HL-60 (cell line): Measurements from ENCODE around the gene SMU1.
A peak's percentile ranks its signal among the peaks of the same experiment; 100 is the strongest.
"Not testable (repeated sequence)": the region's sequence is repeated elsewhere in the genome, so short reads cannot be mapped to it uniquely, and the experiment has no call there.

Experiments
- DNase-seq, 2 experiments: peaks; one replicate each; pipeline ENCODE4 v3.0.0-alpha.2; 2010 to 2020; ENCODE audit warnings: low read depth in 1 of 2, low spot score in 1 of 2
- H3K27ac ChIP-seq: fragments of 250-450 bp; sonication (Bioruptor Pico); replicated peaks from 2 replicates; pipeline ENCODE4 v1.5.1; 2020; ENCODE audit warnings: mild to moderate bottlenecking, moderate library complexity
- H3K27me3 ChIP-seq: fragments of 250-450 bp; sonication (Bioruptor Pico); 2 replicates; pipeline ENCODE4 v1.5.1; 2021; ENCODE audit warnings: mild to moderate bottlenecking, moderate library complexity; ENCODE audit not compliant: insufficient read depth, poor library complexity, severe bottlenecking
- H3K4me3 ChIP-seq: replicated peaks from 2 replicates; pipeline ENCODE4 v1.5.1; 2011; ENCODE audit warnings: mild to moderate bottlenecking, control low read depth, low read length; ENCODE audit not compliant: insufficient read depth
- GABPA ChIP-seq: IDR thresholded peaks from 2 replicates; pipeline ENCODE4 v1.6.1; 2012; ENCODE audit warnings: low read depth
- POLR2AphosphoS5 ChIP-seq: IDR thresholded peaks from 2 replicates; pipeline ENCODE4 v1.6.1; 2012; ENCODE audit warnings: low read depth
- SPI1 ChIP-seq: IDR thresholded peaks from 2 replicates; pipeline ENCODE4 v1.6.1; 2012; ENCODE audit warnings: low read depth, mild to moderate bottlenecking, borderline replicate concordance
- TF ChIP-seq, protein P1 (sequence below): IDR thresholded peaks from one replicate; pipeline ENCODE4 v1.5.1; 2011; ENCODE audit warnings: low read length, control low read depth, inconsistent platforms; ENCODE audit not compliant: insufficient read depth
- TF ChIP-seq, protein P2 (sequence below): IDR thresholded peaks from 2 replicates; pipeline ENCODE4 v1.6.1; 2012; ENCODE audit warnings: low read depth; ENCODE audit not compliant: insufficient replicate concordance

SMU1 gene

DNA sequence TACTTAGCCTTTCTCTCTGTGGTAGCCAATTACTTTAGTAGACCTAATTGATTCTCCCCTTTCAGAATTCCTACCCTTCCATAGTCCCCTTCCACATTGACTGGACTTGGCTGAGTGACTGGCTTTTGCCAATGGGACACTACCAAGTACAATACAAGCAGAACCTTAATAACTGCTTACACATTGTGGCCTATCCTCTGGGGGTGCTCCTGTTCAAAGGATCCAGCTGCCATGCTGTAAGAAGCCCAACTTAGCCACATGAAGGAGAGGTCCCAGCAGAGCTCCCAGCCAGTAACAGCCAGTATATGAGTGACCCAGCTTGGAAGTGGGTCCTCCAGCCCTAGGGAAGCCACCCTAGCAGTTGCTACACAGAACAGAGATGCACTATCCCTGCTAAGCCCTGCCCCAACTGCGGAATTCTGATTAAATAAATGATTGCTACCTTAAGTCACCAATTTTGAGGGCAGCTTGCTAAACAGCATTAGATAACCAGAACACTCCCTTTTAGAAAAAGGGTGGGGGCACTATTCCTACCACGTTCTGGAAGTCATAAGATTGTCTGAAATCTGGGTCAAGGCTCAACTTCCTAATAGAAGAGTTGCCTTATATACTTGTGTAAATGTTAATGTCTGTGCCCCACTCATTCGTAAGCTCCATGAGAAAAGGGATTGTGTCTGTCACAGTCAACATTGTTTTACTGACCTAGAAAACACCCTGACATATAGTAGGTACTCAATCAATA lies 64.0 kb downstream of the SMU1 start:
- DNase-seq: peak in 1 of 2 experiments; percentile 41
- Histone ChIP-seq H3K4me3 (no peak overlapping the region), H3K27ac (peak overlapping the region; percentile 72), H3K27me3 (no peaks in the 10 kb centered on the region)
- TF ChIP-seq GABPA (no peak), SPI1 (no peak), POLR2AphosphoS5 (no peak)
- TF ChIP-seq, protein P1, sequence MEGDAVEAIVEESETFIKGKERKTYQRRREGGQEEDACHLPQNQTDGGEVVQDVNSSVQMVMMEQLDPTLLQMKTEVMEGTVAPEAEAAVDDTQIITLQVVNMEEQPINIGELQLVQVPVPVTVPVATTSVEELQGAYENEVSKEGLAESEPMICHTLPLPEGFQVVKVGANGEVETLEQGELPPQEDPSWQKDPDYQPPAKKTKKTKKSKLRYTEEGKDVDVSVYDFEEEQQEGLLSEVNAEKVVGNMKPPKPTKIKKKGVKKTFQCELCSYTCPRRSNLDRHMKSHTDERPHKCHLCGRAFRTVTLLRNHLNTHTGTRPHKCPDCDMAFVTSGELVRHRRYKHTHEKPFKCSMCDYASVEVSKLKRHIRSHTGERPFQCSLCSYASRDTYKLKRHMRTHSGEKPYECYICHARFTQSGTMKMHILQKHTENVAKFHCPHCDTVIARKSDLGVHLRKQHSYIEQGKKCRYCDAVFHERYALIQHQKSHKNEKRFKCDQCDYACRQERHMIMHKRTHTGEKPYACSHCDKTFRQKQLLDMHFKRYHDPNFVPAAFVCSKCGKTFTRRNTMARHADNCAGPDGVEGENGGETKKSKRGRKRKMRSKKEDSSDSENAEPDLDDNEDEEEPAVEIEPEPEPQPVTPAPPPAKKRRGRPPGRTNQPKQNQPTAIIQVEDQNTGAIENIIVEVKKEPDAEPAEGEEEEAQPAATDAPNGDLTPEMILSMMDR: no peak
- TF ChIP-seq, protein P2, sequence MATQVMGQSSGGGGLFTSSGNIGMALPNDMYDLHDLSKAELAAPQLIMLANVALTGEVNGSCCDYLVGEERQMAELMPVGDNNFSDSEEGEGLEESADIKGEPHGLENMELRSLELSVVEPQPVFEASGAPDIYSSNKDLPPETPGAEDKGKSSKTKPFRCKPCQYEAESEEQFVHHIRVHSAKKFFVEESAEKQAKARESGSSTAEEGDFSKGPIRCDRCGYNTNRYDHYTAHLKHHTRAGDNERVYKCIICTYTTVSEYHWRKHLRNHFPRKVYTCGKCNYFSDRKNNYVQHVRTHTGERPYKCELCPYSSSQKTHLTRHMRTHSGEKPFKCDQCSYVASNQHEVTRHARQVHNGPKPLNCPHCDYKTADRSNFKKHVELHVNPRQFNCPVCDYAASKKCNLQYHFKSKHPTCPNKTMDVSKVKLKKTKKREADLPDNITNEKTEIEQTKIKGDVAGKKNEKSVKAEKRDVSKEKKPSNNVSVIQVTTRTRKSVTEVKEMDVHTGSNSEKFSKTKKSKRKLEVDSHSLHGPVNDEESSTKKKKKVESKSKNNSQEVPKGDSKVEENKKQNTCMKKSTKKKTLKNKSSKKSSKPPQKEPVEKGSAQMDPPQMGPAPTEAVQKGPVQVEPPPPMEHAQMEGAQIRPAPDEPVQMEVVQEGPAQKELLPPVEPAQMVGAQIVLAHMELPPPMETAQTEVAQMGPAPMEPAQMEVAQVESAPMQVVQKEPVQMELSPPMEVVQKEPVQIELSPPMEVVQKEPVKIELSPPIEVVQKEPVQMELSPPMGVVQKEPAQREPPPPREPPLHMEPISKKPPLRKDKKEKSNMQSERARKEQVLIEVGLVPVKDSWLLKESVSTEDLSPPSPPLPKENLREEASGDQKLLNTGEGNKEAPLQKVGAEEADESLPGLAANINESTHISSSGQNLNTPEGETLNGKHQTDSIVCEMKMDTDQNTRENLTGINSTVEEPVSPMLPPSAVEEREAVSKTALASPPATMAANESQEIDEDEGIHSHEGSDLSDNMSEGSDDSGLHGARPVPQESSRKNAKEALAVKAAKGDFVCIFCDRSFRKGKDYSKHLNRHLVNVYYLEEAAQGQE: no peak

DNA sequence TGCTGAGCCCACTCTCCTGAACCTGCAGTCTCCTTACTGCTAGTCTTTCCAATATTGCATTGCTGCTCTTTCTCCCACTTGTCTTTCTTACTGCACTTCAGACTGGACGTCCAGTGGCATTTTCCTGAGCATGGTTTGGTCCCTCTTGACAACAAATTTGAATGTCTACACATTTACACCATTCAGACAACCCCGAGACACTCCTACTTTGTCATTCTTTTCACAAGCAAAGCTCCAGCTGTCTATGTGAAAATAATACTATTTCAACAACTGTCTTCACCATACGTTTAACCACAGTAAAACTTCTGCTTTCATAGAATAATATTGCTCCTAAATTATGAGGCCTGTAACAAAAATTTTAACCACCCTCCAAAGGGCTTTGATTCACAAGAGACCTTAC lies 64.6 kb downstream of the SMU1 start:
- TF ChIP-seq, protein P1: no peak
- TF ChIP-seq POLR2AphosphoS5 (no peak), SPI1 (no peak), GABPA (no peak)
- TF ChIP-seq, protein P2: no peak
- Histone ChIP-seq H3K4me3 (no peak overlapping the region), H3K27me3 (no peaks in the 10 kb centered on the region), H3K27ac (peak overlapping the region; percentile 72)
- DNase-seq: peak in 1 of 2 experiments; percentile 42

DNA sequence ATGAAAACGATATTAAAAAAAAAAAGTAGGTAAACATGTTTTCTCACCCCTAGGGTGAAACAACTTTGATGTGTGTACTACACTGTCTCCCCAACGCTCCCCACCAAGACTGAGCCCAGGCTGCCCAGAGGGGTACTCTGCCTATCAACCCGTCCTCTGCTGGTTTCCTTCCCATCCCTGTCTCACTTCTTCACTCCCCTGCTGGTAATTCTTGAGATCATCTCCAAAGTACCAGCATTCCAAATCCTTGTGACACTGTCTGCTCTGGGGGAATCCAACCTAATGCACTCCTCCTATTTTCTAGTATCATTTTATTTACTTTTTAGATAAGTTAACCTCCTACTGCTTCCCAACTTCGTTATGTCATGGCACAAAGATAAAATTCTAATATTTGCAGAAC lies 68.7 kb downstream of the SMU1 start:
- H3K4me3 ChIP-seq: no peak overlapping the region
- TF ChIP-seq POLR2AphosphoS5: no peak
- no peak for TF ChIP-seq SPI1
- TF ChIP-seq, protein P1: no peak
- TF ChIP-seq, protein P2: no peak
- TF ChIP-seq GABPA: no peak
- no peak overlapping the region for H3K27ac ChIP-seq
- no peak for DNase-seq
- no peaks in the 10 kb centered on the region for H3K27me3 ChIP-seq

DNA sequence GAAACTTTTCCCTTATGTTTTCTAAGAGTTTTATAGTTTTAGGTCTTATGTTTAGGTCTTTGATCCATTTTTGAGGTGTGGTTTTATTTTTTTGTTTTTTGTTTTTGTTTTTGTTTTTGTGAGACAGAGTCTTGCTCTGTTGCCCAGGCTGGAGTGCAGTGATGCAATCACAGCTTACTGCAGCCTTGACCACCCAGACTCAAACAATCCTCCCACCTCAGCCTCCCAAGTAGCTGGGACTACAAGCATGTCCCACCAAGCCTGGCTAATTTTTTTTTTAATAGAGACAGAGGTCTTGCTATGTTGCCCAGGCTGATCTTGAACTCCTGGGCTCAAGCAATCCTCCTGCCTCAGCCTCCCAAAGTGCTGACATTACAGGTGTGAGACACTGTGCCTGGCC lies 71.1 kb downstream of the SMU1 start:
- H3K27ac ChIP-seq, H3K4me3 ChIP-seq, DNase-seq, H3K27me3 ChIP-seq: not testable (repeated sequence)

DNA sequence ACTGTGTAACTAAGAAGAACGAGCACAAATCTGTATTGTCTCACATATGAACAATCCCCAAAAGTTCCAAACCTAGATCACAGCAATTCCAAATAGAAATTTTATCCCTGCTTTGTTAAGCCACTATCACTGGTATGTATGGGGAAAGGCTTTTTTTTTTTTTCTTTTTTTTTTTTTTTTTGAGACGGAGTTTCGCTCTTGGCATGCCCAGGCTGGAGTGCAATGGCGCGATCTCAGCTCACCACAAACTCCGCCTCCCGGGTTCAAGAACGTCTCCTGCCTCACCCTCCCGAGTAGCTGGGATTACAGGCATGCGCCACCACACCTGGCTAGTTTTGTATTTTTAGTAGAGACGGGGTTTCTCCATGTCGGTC lies 75.8 kb downstream of the SMU1 start:
- DNase-seq: peak in 1 of 2 experiments; percentile 21
- not testable (repeated sequence) for H3K27me3 ChIP-seq
- Histone ChIP-seq H3K27ac (peak overlapping the region; percentile 78), H3K4me3 (peak overlapping the region; percentile 70)
